Measurements from ENCODE around the gene ZNF668. TPM values are rescaled to one million over a fixed set of nuclear protein-coding genes. Genes with fewer than 3 reads are reported as not detected.
"Not testable (repeated sequence)": the region's sequence is repeated elsewhere in the genome, so short reads cannot be mapped to it uniquely, and the experiment has no call there.

Gene ZNF668
- polyA plus RNA-seq, 2 of the 4 experiments (the other 2 are of a cell fraction), result 4.7 to 10.7 TPM

DNA sequence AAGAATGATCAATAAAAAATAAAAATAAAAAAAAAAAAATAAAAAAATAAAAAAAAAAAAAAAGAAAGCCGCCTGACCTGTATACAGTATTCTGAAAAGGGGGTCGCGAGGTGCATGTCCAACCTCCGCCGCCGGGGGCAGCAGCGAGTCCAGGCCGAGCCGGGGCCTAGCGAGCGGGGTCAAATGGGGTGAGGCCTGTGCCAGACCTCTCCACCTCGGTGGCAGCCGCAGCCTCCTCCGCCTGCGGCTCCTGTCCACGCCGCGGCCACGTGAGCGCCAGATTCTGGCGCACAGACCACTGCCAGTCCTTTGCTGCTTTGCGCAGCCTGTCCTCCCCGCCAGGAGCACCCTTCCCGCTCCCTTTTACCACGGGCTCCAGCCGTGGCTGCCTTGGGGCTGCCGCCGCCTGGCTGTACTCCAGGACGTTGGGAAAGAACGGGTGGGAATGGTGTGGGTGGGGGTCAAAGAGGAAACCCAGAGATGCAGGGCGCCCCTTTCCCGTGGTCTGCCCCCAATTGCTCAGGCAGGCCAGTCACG lies 31.7 kb upstream of the ZNF668 start (continued):
- no peak for TF ChIP-seq HOXB13 (CRISPR knock-in tag; IDR thresholded peaks at IDR 0.05; ENCODE audit: low read depth)
- no peak for TF ChIP-seq FOSL2 (IDR thresholded peaks at IDR 0.05)
- TF ChIP-seq FOSL2 (CRISPR knock-in tag; IDR thresholded peaks at IDR 0.05), result no peak
- TF ChIP-seq JUN (IDR thresholded peaks at IDR 0.05), result 0 out of 5 replicates have a peak, but pooled peaks of 1 of the 2 experiments have one; percentile 31
- TF ChIP-seq KDM5A (IDR thresholded peaks at IDR 0.05), result no peak
- no peak for TF ChIP-seq MAZ (IDR thresholded peaks at IDR 0.05; ENCODE audit: borderline replicate concordance, low read depth, low read length)
- no peak for TF ChIP-seq EHF (CRISPR knock-in tag; IDR thresholded peaks at IDR 0.05)
- TF ChIP-seq ZNF302 (CRISPR knock-in tag; IDR thresholded peaks at IDR 0.05), result no peak
- no peak for TF ChIP-seq FOXS1 (CRISPR knock-in tag; IDR thresholded peaks at IDR 0.05)
- TF ChIP-seq TFCP2L1 (CRISPR knock-in tag; IDR thresholded peaks at IDR 0.05), result no peak
- TF ChIP-seq ZSCAN20 (CRISPR knock-in tag; IDR thresholded peaks at IDR 0.05), result no peak
- no peak for TF ChIP-seq HOXA7 (CRISPR knock-in tag; IDR thresholded peaks at IDR 0.05)
- TF ChIP-seq NR3C1 (IDR thresholded peaks at IDR 0.05), result no peak
- TF ChIP-seq, protein P1, sequence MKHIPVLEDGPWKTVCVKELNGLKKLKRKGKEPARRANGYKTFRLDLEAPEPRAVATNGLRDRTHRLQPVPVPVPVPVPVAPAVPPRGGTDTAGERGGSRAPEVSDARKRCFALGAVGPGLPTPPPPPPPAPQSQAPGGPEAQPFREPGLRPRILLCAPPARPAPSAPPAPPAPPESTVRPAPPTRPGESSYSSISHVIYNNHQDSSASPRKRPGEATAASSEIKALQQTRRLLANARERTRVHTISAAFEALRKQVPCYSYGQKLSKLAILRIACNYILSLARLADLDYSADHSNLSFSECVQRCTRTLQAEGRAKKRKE (CRISPR knock-in tag; IDR thresholded peaks at IDR 0.05; ENCODE audit: low read depth), result peak; percentile 44; the same call in 1 of the 2 replicates
- no peak for TF ChIP-seq ESRRA (IDR thresholded peaks at IDR 0.05; ENCODE audit: borderline replicate concordance, low read length)
- TF ChIP-seq EHMT2 (IDR thresholded peaks at IDR 0.05; ENCODE audit: low read depth), result no peak
- TF ChIP-seq, protein P2, sequence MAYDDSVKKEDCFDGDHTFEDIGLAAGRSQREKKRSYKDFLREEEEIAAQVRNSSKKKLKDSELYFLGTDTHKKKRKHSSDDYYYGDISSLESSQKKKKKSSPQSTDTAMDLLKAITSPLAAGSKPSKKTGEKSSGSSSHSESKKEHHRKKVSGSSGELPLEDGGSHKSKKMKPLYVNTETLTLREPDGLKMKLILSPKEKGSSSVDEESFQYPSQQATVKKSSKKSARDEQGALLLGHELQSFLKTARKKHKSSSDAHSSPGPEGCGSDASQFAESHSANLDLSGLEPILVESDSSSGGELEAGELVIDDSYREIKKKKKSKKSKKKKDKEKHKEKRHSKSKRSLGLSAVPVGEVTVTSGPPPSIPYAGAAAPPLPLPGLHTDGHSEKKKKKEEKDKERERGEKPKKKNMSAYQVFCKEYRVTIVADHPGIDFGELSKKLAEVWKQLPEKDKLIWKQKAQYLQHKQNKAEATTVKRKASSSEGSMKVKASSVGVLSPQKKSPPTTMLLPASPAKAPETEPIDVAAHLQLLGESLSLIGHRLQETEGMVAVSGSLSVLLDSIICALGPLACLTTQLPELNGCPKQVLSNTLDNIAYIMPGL (CRISPR knock-in tag; IDR thresholded peaks at IDR 0.05; ENCODE audit: borderline replicate concordance), result no peak
- TF ChIP-seq NPAS2 (CRISPR knock-in tag; IDR thresholded peaks at IDR 0.05; ENCODE audit: borderline replicate concordance), result peak; percentile 60; the same call in 1 of the 2 replicates
- TF ChIP-seq RCOR1 (IDR thresholded peaks at IDR 0.05; ENCODE audit: low read depth, low read length), result no peak
- TF ChIP-seq, protein P3, sequence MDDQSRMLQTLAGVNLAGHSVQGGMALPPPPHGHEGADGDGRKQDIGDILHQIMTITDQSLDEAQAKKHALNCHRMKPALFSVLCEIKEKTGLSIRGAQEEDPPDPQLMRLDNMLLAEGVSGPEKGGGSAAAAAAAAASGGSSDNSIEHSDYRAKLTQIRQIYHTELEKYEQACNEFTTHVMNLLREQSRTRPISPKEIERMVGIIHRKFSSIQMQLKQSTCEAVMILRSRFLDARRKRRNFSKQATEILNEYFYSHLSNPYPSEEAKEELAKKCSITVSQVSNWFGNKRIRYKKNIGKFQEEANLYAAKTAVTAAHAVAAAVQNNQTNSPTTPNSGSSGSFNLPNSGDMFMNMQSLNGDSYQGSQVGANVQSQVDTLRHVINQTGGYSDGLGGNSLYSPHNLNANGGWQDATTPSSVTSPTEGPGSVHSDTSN (IDR thresholded peaks at IDR 0.05), result no peak
- no peak for TF ChIP-seq EP300 (IDR thresholded peaks at IDR 0.05)
- peak; percentile 36 for TF ChIP-seq POLR2A (IDR thresholded peaks at IDR 0.05; ENCODE audit: low read length)
- no peak for TF ChIP-seq CHD2 (IDR thresholded peaks at IDR 0.05; ENCODE audit: low read length, partially characterized antibody)
- no peak for TF ChIP-seq PHF8 (IDR thresholded peaks at IDR 0.05; ENCODE audit: borderline replicate concordance, low read depth)
- no peak for TF ChIP-seq HDAC2 (IDR thresholded peaks at IDR 0.05)

DNA sequence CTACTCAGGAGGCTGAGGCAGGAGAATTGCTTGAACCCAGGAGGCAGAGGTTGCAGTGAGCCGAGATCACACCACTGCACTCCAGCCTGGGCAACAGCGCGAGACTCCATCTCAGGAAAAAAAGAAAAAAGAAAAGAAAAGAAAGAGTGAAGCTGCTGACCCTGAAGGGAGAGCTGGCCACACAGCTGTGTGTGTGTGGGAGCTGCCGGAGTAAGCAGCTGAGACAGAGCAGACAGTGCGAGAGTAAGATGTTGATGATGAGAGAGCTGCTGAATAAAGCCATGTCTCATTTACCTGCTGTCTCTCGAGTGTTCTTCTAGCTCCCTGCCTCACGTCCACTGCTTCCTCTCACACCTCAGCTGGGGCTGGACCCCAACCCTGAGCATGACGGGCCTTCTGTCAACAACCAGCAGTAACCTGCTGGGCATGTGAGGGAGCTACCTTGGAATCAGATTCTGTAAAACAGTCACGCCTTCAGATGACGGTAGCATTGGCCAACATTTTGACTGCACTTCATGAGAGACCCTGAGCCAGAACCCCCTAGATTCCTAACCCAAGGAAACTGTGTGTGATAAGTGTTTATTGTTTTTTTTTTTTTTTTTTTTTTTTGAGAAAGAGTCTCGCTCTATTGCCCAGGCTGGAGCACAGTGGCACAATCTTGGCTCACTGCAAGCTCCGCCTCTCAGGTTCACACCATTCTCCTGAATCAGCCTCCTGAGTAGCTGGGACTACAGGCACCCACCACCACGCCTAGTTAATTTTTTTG lies 27.0 kb upstream of the ZNF668 start:
- ATAC-seq; DNase-seq (ENCODE audit: low read depth in 1 of 2, low spot score in 1 of 2); H3K27ac ChIP-seq; H3K4me1 ChIP-seq; H3K4me3 ChIP-seq; H3K9me3 ChIP-seq; H3K4me2 ChIP-seq; FAIRE-seq: not testable (repeated sequence)
- ChIA-PET POLR2A (interaction anchor here (0.5 to 0.9 kb wide), 2 partner anchors 17 to 197 kb away, joined by 3 to 5 read pairs; partner anchors contain the start of gene KAT8), CTCF (interaction anchor here (0.6 to 12.6 kb wide), 9 partner anchors 10 to 175 kb away, joined by 3 to 97 read pairs (median 3); partner anchors contain the start of genes HSD3B7 and KAT8)
- WGBS (ENCODE audit: missing lambda C conversion rate), result 87% methylated on average over 13 of the region's 13 CpGs
